ENCODE data around the gene LRRK2. TPM values are rescaled to one million over a fixed set of nuclear protein-coding genes. Genes with fewer than 3 reads are reported as not detected.

LRRK2 gene
- total and polyA plus RNA-seq, 4 donors: 1.5 to 11.5 (median 4.9) TPM

GRCh38 chr12:40263616-40264409 lies 39.0 kb downstream of the LRRK2 start:
- H3K27me3 ChIP-seq (ENCODE audit: control insufficient read depth in 4 of 4, insufficient read depth in 4 of 4, low read length in 3 of 4): no peaks in the 10 kb centered on the region
- 74% methylated on average over 4 of the region's 4 CpGs for WGBS
- H3K27ac ChIP-seq (ENCODE audit: low read depth in 1 of 2, low read length in 2 of 2): no peak overlapping the region
- TF ChIP-seq YY1 (IDR thresholded peaks at IDR 0.05) (no peak), JUND (IDR thresholded peaks at IDR 0.05) (no peak)
- H3K4me1 ChIP-seq (ENCODE audit: control insufficient read depth in 4 of 4, insufficient read depth in 4 of 4, low read length in 3 of 4): no peaks in the 10 kb centered on the region
- H3K9ac ChIP-seq (ENCODE audit: low read depth in 1 of 2, low read length in 2 of 2): no peak overlapping the region
- peaks cover 0 to 4% (median 0%) of the 10 kb centered on the region in 4 donors for H3K9me3 ChIP-seq (ENCODE audit: control insufficient read depth in 4 of 4, low read length in 3 of 4)
- peaks cover 4 to 19% (median 8%) of the 10 kb centered on the region in 4 donors for H3K36me3 ChIP-seq (ENCODE audit: control insufficient read depth in 4 of 4, insufficient read depth in 3 of 4, low read depth in 1 of 4, low read length in 3 of 4)
- H3K4me3 ChIP-seq (ENCODE audit: low read depth in 1 of 3, low read length in 3 of 3): no peak overlapping the region
- no peak for DNase-seq (ENCODE audit: low spot score)

- H3K9me3 ChIP-seq (ENCODE audit: control insufficient read depth in 4 of 4, low read length in 3 of 4): no peaks in the 10 kb centered on the region
- 86% methylated on average over 6 of the region's 6 CpGs for WGBS
- no peak overlapping the region for H3K4me3 ChIP-seq (ENCODE audit: low read depth in 1 of 3, low read length in 3 of 3)
- no peaks in the 10 kb centered on the region for H3K27me3 ChIP-seq (ENCODE audit: control insufficient read depth in 4 of 4, insufficient read depth in 4 of 4, low read length in 3 of 4)
- no peak for DNase-seq (ENCODE audit: low spot score)
- H3K4me1 ChIP-seq (ENCODE audit: control insufficient read depth in 4 of 4, insufficient read depth in 4 of 4, low read length in 3 of 4): no peaks in the 10 kb centered on the region
- TF ChIP-seq MAX (IDR thresholded peaks at IDR 0.05) (no peak), EGR1 (IDR thresholded peaks at IDR 0.05; ENCODE audit: low read depth in 2 of 2) (no peak), HNF4G (IDR thresholded peaks at IDR 0.05) (no peak), ATF3 (IDR thresholded peaks at IDR 0.05) (no peak), REST (IDR thresholded peaks at IDR 0.05) (no peak), JUND (IDR thresholded peaks at IDR 0.05) (no peak), NR2F2 (IDR thresholded peaks at IDR 0.05) (no peak), RAD21 (IDR thresholded peaks at IDR 0.05) (no peak)
- no peak overlapping the region for H3K27ac ChIP-seq (ENCODE audit: low read depth in 1 of 2, low read length in 2 of 2)
- peaks cover 0 to 4% (median 0%) of the 10 kb centered on the region in 4 donors for H3K36me3 ChIP-seq (ENCODE audit: control insufficient read depth in 4 of 4, insufficient read depth in 3 of 4, low read depth in 1 of 4, low read length in 3 of 4)
- no peak overlapping the region for H3K9ac ChIP-seq (ENCODE audit: low read depth in 1 of 2, low read length in 2 of 2)
Measured at GRCh38 chr12:40271981-40272664, 47.3 kb downstream of the LRRK2 start.

GRCh38 chr12:40281791-40282364 lies 57.1 kb downstream of the LRRK2 start:
- peaks cover 0 to 20% (median 11%) of the 10 kb centered on the region in 4 donors for H3K36me3 ChIP-seq (ENCODE audit: control insufficient read depth in 4 of 4, insufficient read depth in 3 of 4, low read depth in 1 of 4, low read length in 3 of 4)
- H3K4me3 ChIP-seq (ENCODE audit: low read depth in 1 of 3, low read length in 3 of 3): no peak overlapping the region
- DNase-seq (ENCODE audit: low spot score): no peak
- TF ChIP-seq JUND (IDR thresholded peaks at IDR 0.05): no peak
- no peak for TF ChIP-seq HNF4A (conservative IDR thresholded peaks at IDR 0.05)
- no peak for TF ChIP-seq YY1 (IDR thresholded peaks at IDR 0.05)
- TF ChIP-seq GABPA (IDR thresholded peaks at IDR 0.05 in 1 of 2, conservative IDR thresholded peaks at IDR 0.05 in 1 of 2): no peak
- no peak for TF ChIP-seq SP1 (IDR thresholded peaks at IDR 0.05)
- no peak for TF ChIP-seq MAX (IDR thresholded peaks at IDR 0.05)
- no peak for TF ChIP-seq HNF4G (IDR thresholded peaks at IDR 0.05)
- TF ChIP-seq FOXA2 (IDR thresholded peaks at IDR 0.05): no peak
- no peak for TF ChIP-seq ZBTB33 (IDR thresholded peaks at IDR 0.05)
- no peak for TF ChIP-seq RXRA (IDR thresholded peaks at IDR 0.05)
- TF ChIP-seq CTCF (IDR thresholded peaks at IDR 0.05; ENCODE audit: low read depth, low read length, missing input control): no peak
- no peak overlapping the region for H3K27ac ChIP-seq (ENCODE audit: low read depth in 1 of 2, low read length in 2 of 2)
- H3K4me1 ChIP-seq (ENCODE audit: control insufficient read depth in 4 of 4, insufficient read depth in 4 of 4, low read length in 3 of 4): no peaks in the 10 kb centered on the region
- no peaks in the 10 kb centered on the region for H3K9me3 ChIP-seq (ENCODE audit: control insufficient read depth in 4 of 4, low read length in 3 of 4)
- WGBS: 91% methylated on average over 1 of the region's 1 CpG
- H3K27me3 ChIP-seq (ENCODE audit: control insufficient read depth in 4 of 4, insufficient read depth in 4 of 4, low read length in 3 of 4): no peaks in the 10 kb centered on the region
- H3K9ac ChIP-seq (ENCODE audit: low read depth in 1 of 2, low read length in 2 of 2): no peak overlapping the region

Data from liver (tissue), 9 donors.